Transverse colon (tissue), 4 donors: Measurements from ENCODE around the gene KREMEN1.

Experiments used
- CTCF ChIP-seq, 5 experiments: fragments of 200-600 bp in 3 of 5; fragments of 450-650 bp in 2 of 5; sonication (generic) in 3 of 5; IDR thresholded peaks; 1 replicate in 2 of 5; 2 replicates in 3 of 5; pipeline ENCODE4 v1.5.1; 2016 to 2017; ENCODE audit warnings: antibody characterized with exemption in 5 of 5, inconsistent platforms in 3 of 5, mild to moderate bottlenecking in 2 of 5, moderate library complexity in 1 of 5
- POLR2AphosphoS5 ChIP-seq, 3 donors: sonication (generic); formaldehyde crosslinking; IDR thresholded peaks; one replicate each; pipeline ENCODE4 v1.6.1; 2016; ENCODE audit warnings: antibody characterized with exemption in 3 of 3

- no peak for TF ChIP-seq CTCF (IDR thresholded peaks at IDR 0.05)
- no peak for TF ChIP-seq POLR2AphosphoS5 (IDR thresholded peaks at IDR 0.05)
These were observed 61.6 kb downstream of the KREMEN1 start for GRCh38 chr22:29134448-29134847.
